ENCODE measurements around the gene POLD2.

DNA sequence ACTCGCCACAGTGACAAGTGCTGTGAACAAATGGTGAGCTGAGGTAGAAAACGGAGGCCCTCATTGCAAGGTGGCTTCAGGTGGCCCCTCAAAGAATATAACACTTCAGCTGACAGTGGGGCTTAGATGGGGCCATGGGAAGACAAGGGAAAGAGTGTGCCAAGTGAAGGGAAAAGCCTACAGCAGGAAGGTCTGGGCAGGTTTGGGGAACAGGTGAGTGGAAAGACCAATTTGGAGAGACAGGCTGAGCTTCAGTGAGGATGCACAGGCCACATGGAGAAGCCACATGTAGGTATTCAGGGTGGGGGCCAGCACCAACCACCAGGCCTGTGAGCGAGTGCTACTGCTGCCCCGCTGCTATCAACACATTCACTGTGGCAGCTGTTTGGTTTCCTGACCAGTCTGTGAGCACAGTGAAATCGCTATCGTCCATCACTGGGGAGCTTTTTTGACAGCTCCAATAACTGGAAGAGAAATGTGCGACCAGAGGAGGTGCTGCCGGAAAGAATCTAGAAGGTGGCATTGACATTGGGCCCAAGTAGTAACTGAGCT, 3.4 kb downstream of the POLD2 start:
- no peak for TF ChIP-seq TAF1 (IDR thresholded peaks at IDR 0.05; ENCODE audit: borderline replicate concordance, low read depth, low read length)
- no peak for TF ChIP-seq POLR2A (IDR thresholded peaks at IDR 0.05; ENCODE audit: low read depth, low read length)
